Lower lobe of right lung (tissue), 2 donors: ENCODE data around the gene ZP1. TPM values are rescaled to one million over a fixed set of nuclear protein-coding genes. Genes with fewer than 3 reads are reported as not detected.

Source experiments
- ATAC-seq, 2 donors: fragments of 200-7000 bp; cut with Tn5 transposase; one replicate each; pipeline ENCODE4 v1.9.1; 2020 to 2022; ENCODE audit warnings: mild to moderate bottlenecking in 2 of 2, moderate library complexity in 2 of 2
- DNase-seq: peaks from one replicate; pipeline ENCODE4 v3.0.0-alpha.2; 2020
- H3K27ac ChIP-seq: fragments of 200-600 bp; one replicate; pipeline ENCODE4 v1.8.0; 2022
- H3K27me3 ChIP-seq: fragments of 200-600 bp; one replicate; pipeline ENCODE4 v1.8.0; 2022; ENCODE audit warnings: low read depth
- H3K36me3 ChIP-seq: fragments of 200-600 bp; one replicate; pipeline ENCODE4 v1.8.0; 2022; ENCODE audit warnings: mild to moderate bottlenecking
- H3K4me1 ChIP-seq: fragments of 200-600 bp; one replicate; pipeline ENCODE4 v1.8.0; 2022
- H3K4me3 ChIP-seq: fragments of 200-600 bp; one replicate; pipeline ENCODE4 v1.8.0; 2022; ENCODE audit warnings: mild to moderate bottlenecking
- H3K9me3 ChIP-seq: fragments of 200-600 bp; one replicate; pipeline ENCODE4 v1.8.0; 2022
- CTCF ChIP-seq: fragments of 200-600 bp; IDR thresholded peaks from one replicate; pipeline ENCODE4 v1.8.0; 2022; ENCODE audit warnings: antibody characterized with exemption, mild to moderate bottlenecking
- intact Hi-C: fragments of 100-400 bp; cut with DNase I; formaldehyde crosslinking; loops from one replicate; pipeline ENCODE4 v1.11.0; 2022
- total RNA-seq: library from RNA; stranded (reverse); fragmentation: NEBNext Ultra II Directional; extraction: Animal tissue kit (Norgen Biotek cat#: 25700); gene quantifications from one replicate; pipeline ENCODE4 v1.2.1, GENCODE V29; 2021
- donor health status: DM: no; HTN: yes; CAD: no; lungs with severe emphysema.

ZP1 gene
- total RNA-seq, 1 donor from 2014 or later, result not detected

- Histone ChIP-seq H3K4me3 (no peak overlapping the region), H3K9me3 (no peaks in the 10 kb centered on the region), H3K36me3 (no peaks in the 10 kb centered on the region), H3K27ac (no peak overlapping the region), H3K27me3 (no peaks in the 10 kb centered on the region), H3K4me1 (peaks cover 42% of the 10 kb centered on the region)
- ATAC-seq (no peak), DNase-seq (no peak)
- no peak for TF ChIP-seq CTCF
- intact Hi-C loops, result no loop called here
Observed at GRCh38 chr11:60910281-60910687, 42.9 kb downstream of the ZP1 start.

GRCh38 chr11:60910711-60911380, 43.5 kb downstream of the ZP1 start:
- DNase-seq (no peak), ATAC-seq (no peak)
- peak overlapping the region; percentile 5 for H3K27ac ChIP-seq
- no peaks in the 10 kb centered on the region for H3K9me3 ChIP-seq
- intact Hi-C loops, result no loop called here
- no peak overlapping the region for H3K4me3 ChIP-seq
- no peaks in the 10 kb centered on the region for H3K27me3 ChIP-seq
- peaks cover 42% of the 10 kb centered on the region for H3K4me1 ChIP-seq
- no peaks in the 10 kb centered on the region for H3K36me3 ChIP-seq
- TF ChIP-seq CTCF, result no peak

GRCh38 chr11:60912223-60912850, 45.0 kb downstream of the ZP1 start:
- ATAC-seq, result no peak
- intact Hi-C loops, result no loop called here
- DNase-seq, result no peak
- H3K36me3 ChIP-seq, result no peaks in the 10 kb centered on the region
- no peaks in the 10 kb centered on the region for H3K9me3 ChIP-seq
- TF ChIP-seq CTCF, result no peak
- no peaks in the 10 kb centered on the region for H3K27me3 ChIP-seq
- no peak overlapping the region for H3K27ac ChIP-seq
- H3K4me3 ChIP-seq, result no peak overlapping the region
- H3K4me1 ChIP-seq, result peaks cover 51% of the 10 kb centered on the region

GRCh38 chr11:60912851-60913528, 45.6 kb downstream of the ZP1 start:
- Histone ChIP-seq H3K36me3 (no peaks in the 10 kb centered on the region), H3K27ac (peak overlapping the region; percentile 94), H3K27me3 (no peaks in the 10 kb centered on the region), H3K9me3 (no peaks in the 10 kb centered on the region), H3K4me3 (peak overlapping the region; percentile 97), H3K4me1 (peaks cover 52% of the 10 kb centered on the region)
- no peak for TF ChIP-seq CTCF
- intact Hi-C loops, result no loop called here
- no peak for ATAC-seq
- DNase-seq, result no peak

- H3K27ac ChIP-seq, result peak within 1 kb of the TSS; percentile 94
- DNase-seq (peak; percentile 92), ATAC-seq (peak; percentile 85 to 90)
- H3K4me3 ChIP-seq, result peak within 1 kb of the TSS; percentile 97
- no peaks in the 10 kb centered on the region for H3K9me3 ChIP-seq
- H3K4me1 ChIP-seq, result peaks cover 59% of the 10 kb centered on the region
- intact Hi-C loops, result no loop called here
- no peak for TF ChIP-seq CTCF
- H3K27me3 ChIP-seq, result no peaks in the 10 kb centered on the region
- H3K36me3 ChIP-seq, result no peaks in the 10 kb centered on the region
Observed at GRCh38 chr11:60913793-60914632, 46.7 kb downstream of the ZP1 start, which contains the start of gene TMEM109. Gene TMEM109 (plus strand): TSS chr11:60914158. CDS start chr11:60919694, 5,536 bp downstream.
